ENCODE data around the gene KIAA1328. TPM values are rescaled to one million over a fixed set of nuclear protein-coding genes. Genes with fewer than 3 reads are reported as not detected.

Gene KIAA1328
- total and polyA plus RNA-seq, 2 experiments from 2014 or later = 3.8 to 11.5 TPM

DNA sequence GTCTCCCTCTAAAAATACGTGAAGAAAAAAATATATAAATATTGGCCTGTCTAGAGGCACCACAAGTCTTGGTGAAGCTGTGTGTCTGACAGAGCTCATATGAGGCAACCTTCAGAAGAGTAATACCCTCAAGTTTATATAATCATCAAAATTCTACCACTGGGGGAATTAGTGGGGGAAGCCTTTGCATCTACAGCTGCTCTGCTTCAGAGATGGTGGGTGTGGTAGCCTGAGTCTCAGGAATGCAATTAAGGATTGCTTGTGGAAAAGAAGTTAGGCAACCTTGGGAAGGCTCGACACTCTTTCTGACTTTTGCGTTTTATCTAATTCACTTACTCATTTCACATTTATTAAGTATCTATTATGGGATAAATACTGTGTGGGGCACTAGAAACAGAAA lies 17.5 kb upstream of the KIAA1328 start:
- TF ChIP-seq, protein P1, sequence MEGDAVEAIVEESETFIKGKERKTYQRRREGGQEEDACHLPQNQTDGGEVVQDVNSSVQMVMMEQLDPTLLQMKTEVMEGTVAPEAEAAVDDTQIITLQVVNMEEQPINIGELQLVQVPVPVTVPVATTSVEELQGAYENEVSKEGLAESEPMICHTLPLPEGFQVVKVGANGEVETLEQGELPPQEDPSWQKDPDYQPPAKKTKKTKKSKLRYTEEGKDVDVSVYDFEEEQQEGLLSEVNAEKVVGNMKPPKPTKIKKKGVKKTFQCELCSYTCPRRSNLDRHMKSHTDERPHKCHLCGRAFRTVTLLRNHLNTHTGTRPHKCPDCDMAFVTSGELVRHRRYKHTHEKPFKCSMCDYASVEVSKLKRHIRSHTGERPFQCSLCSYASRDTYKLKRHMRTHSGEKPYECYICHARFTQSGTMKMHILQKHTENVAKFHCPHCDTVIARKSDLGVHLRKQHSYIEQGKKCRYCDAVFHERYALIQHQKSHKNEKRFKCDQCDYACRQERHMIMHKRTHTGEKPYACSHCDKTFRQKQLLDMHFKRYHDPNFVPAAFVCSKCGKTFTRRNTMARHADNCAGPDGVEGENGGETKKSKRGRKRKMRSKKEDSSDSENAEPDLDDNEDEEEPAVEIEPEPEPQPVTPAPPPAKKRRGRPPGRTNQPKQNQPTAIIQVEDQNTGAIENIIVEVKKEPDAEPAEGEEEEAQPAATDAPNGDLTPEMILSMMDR (IDR thresholded peaks at IDR 0.05; ENCODE audit: low read depth, low read length) = no peak
- no peak overlapping the region for H3K4me3 ChIP-seq
- H3K27me3 ChIP-seq = no peaks in the 10 kb centered on the region
- H3K27ac ChIP-seq = no peak overlapping the region
- no peaks in the 10 kb centered on the region for H3K36me3 ChIP-seq
- H3K9me3 ChIP-seq (ENCODE audit: low read depth) = no peaks in the 10 kb centered on the region
- DNase-seq (ENCODE audit: low read depth in 1 of 2, low spot score in 1 of 2) = peak in 1 of 2 donors; percentile 58
- H3K4me1 ChIP-seq (ENCODE audit: low read depth) = peaks cover 18% of the 10 kb centered on the region

DNA sequence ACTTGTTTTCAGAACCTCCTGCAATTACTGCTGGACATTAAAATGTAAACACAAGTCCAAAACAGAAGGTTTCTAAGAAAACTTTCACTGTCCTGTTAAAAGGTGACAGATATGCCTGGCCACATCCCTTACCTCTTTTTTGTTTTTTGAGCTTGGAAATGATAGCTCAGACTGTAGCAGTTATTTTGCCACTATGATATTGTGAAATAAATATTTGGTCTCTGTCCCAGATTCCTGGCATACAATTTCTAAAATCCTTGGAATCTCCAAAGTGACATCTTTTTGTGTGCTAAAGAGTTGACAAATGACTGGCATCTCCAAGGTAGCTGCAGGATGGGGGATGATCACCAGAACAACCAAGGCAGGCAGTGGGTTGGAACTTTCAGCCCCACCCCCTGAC lies 17.0 kb upstream of the KIAA1328 start:
- TF ChIP-seq, protein P1 (IDR thresholded peaks at IDR 0.05; ENCODE audit: low read depth, low read length) = no peak
- Histone ChIP-seq H3K4me3 (no peak overlapping the region), H3K27ac (no peak overlapping the region), H3K27me3 (no peaks in the 10 kb centered on the region), H3K4me1 (ENCODE audit: low read depth) (peaks cover 18% of the 10 kb centered on the region), H3K36me3 (no peaks in the 10 kb centered on the region), H3K9me3 (ENCODE audit: low read depth) (no peaks in the 10 kb centered on the region)
- DNase-seq (ENCODE audit: low read depth in 1 of 2, low spot score in 1 of 2) = peak in 1 of 2 donors; percentile 28

DNA sequence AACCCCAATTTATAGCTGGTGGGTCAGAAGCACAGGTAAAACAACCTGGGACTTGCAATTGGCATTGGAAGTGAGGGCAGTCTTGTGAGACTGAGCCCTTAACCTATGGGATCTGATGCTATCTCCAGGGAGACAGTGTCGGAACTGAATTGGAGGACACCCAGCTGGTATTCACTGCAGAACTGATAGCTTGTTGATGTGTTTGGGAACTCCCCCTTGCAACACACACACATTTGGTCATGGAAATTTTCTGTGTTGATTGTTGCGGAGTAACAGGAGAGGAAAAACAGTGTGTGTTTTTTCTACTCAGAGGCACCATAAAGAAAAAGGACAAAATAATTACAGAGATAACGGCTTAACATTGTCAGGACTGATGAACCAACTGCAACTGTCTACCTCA lies 16.2 kb upstream of the KIAA1328 start:
- H3K36me3 ChIP-seq = no peaks in the 10 kb centered on the region
- peaks cover 18% of the 10 kb centered on the region for H3K4me1 ChIP-seq (ENCODE audit: low read depth)
- H3K4me3 ChIP-seq = no peak overlapping the region
- DNase-seq (ENCODE audit: low read depth in 1 of 2, low spot score in 1 of 2) = peak in 1 of 2 donors; percentile 74
- TF ChIP-seq, protein P1 (IDR thresholded peaks at IDR 0.05; ENCODE audit: low read depth, low read length) = no peak
- H3K9me3 ChIP-seq (ENCODE audit: low read depth) = no peaks in the 10 kb centered on the region
- H3K27ac ChIP-seq = no peak overlapping the region
- H3K27me3 ChIP-seq = no peaks in the 10 kb centered on the region

DNA sequence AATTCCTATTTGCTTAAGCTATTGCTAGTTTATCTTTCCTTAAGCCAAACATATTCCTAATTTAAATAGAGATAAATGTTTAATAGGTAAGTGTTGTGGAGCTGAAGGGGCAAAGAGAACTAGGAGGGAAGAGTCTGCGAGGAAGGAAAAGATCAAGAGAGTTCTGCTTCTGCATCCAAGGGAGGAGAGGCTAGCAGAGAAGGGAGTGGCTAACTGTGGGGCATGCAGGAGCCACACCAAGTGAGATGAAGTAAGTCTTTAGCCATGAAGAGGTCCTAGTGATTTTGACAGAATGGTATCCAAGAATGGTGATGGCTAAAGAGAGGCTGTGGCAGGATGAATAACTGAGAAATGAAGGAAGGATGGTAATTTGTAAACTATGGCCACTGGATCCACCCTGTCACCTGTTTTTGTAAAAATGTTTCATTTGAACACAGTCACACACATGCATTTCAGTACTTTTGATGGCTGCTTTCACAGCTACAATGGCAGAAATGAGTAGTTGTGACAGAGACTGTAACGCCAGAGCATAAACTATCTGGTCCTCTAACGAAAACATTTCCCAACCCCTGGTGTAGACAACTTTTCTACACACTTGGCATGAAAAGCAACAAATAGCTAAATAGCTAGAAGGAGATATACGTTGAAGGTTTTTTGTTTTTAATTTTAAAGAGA lies 15.7 kb upstream of the KIAA1328 start:
- H3K27me3 ChIP-seq = no peaks in the 10 kb centered on the region
- no peak overlapping the region for H3K4me3 ChIP-seq
- H3K9me3 ChIP-seq (ENCODE audit: low read depth) = no peaks in the 10 kb centered on the region
- H3K36me3 ChIP-seq = no peaks in the 10 kb centered on the region
- no peak for DNase-seq (ENCODE audit: low read depth in 1 of 2, low spot score in 1 of 2)
- peaks cover 18% of the 10 kb centered on the region for H3K4me1 ChIP-seq (ENCODE audit: low read depth)
- TF ChIP-seq, protein P1 (IDR thresholded peaks at IDR 0.05; ENCODE audit: low read depth, low read length) = no peak
- H3K27ac ChIP-seq = no peak overlapping the region

DNA sequence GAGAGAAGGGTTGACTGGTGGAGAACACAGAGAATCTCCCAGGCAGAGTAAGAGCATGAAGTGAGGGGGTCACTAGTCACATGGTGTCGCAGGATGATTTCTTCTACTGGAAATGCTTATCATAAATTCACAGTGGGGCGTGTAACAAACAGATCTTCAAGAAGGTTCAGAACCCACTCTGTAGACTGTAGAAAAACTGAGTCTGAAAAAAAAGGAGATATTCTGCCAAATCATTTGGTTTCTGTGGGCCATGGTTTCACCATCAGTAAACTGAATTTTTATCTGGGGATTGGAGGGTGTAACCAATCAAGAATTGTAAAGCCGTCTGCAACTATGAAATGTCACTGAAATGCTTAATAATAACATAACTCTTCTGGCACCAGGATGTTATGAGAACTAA lies 15.1 kb upstream of the KIAA1328 start:
- Histone ChIP-seq H3K9me3 (ENCODE audit: low read depth) (no peaks in the 10 kb centered on the region), H3K27me3 (no peaks in the 10 kb centered on the region), H3K27ac (no peak overlapping the region), H3K36me3 (no peaks in the 10 kb centered on the region), H3K4me3 (no peak overlapping the region), H3K4me1 (ENCODE audit: low read depth) (peaks cover 18% of the 10 kb centered on the region)
- TF ChIP-seq, protein P1 (IDR thresholded peaks at IDR 0.05; ENCODE audit: low read depth, low read length) = no peak
- DNase-seq (ENCODE audit: low read depth in 1 of 2, low spot score in 1 of 2) = no peak
